Measurements from ENCODE around the gene GAS7. TPM values are rescaled to one million over a fixed set of nuclear protein-coding genes. Genes with fewer than 3 reads are reported as not detected.

GAS7 gene
- total RNA-seq, 1 experiment from 2014 or later = 6.0 TPM

DNA sequence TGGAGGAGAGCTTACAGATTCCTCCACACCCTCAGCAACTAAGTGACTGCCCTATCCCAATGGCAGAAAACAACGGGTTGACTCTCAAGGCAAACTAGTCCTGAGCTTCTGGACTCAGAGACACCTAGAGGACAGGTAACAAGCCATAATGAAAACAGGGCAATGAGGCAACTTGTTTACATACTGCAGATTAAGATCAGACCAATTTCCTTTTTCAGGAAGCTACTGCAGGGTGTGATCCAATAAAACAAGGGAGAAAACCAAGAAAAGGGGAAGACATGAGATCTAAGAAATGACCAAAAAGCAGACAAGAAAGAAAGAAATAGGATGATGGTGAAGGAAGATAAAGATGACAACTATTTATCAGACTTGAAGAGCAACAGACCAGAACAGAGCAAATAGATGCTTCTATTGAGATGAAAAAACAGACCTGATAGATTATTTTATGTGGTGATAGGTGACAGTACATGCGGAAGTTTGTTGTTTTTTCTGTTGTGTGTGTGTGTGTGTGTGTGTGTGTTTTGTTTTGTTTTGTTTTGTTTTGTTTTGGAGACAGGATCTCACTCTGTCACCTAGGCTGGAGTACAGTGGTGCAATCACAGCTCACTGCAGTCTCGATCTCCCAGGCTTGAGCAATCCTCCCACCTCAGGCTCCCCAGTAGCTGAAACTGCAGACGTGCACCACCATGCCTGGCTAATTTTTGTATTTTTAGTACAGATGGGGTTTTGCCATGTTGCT is 120.7 kb downstream of the GAS7 start:
- no peak overlapping the region for H3K23ac ChIP-seq (ENCODE audit: insufficient read length, low read depth, low read length)
- no peak overlapping the region for H3T11ph ChIP-seq (ENCODE audit: low read length)
- H3K4ac ChIP-seq (ENCODE audit: low read depth, low read length) = no peak overlapping the region
- H3K56ac ChIP-seq (ENCODE audit: insufficient read length, low read depth, low read length) = no peak overlapping the region
- no peak overlapping the region for H2AK5ac ChIP-seq (ENCODE audit: insufficient read length, low read length)
- H4K8ac ChIP-seq (replicated peaks; ENCODE audit: insufficient read length, low read depth, low read length) = no peak overlapping the region
- H3K23me2 ChIP-seq (ENCODE audit: insufficient read length, low read depth, low read length, poor library complexity, severe bottlenecking) = no peaks in the 10 kb centered on the region
- no peaks in the 10 kb centered on the region for H3K79me2 ChIP-seq (ENCODE audit: insufficient read depth, low read length)
- no peak overlapping the region for H2BK20ac ChIP-seq (ENCODE audit: low read depth, low read length, poor library complexity, severe bottlenecking)
- no peak overlapping the region for H2BK15ac ChIP-seq (ENCODE audit: low read depth, low read length)
- no peak overlapping the region for H2BK5ac ChIP-seq (ENCODE audit: insufficient read length, low read length)
- no peak for DNase-seq
- H3K79me1 ChIP-seq (ENCODE audit: insufficient read depth, low read depth, low read length, poor library complexity, severe bottlenecking) = no peaks in the 10 kb centered on the region
- H3K4me1 Mint-ChIP-seq = peaks cover 11 to 13% of the 10 kb centered on the region in 2 experiments
- no peaks in the 10 kb centered on the region for H4K20me1 ChIP-seq (ENCODE audit: control insufficient read depth, insufficient read depth, insufficient read length)
- H4K5ac ChIP-seq (ENCODE audit: insufficient read length, low read depth, low read length) = no peak overlapping the region
- no peak overlapping the region for H2BK12ac ChIP-seq (ENCODE audit: insufficient read length, low read depth, low read length)
- H3K36me3 Mint-ChIP-seq (ENCODE audit: insufficient read depth in 1 of 3, low read depth in 3 of 3) = peaks cover 0 to 7% (median under 1%) of the 10 kb centered on the region in 3 experiments; a peak in 4 of 7 replicates
- H3K4me2 ChIP-seq (ENCODE audit: insufficient read depth, insufficient read length, low read length) = no peak overlapping the region
- no peaks in the 10 kb centered on the region for H3K4me1 ChIP-seq (ENCODE audit: insufficient read depth, low read length)
- H3K9me3 ChIP-seq (ENCODE audit: control insufficient read depth, low read depth, low read length) = no peaks in the 10 kb centered on the region
- H3K4me3 Mint-ChIP-seq = no peak overlapping the region
- TF ChIP-seq CTCF (conservative IDR thresholded peaks at IDR 0.05) = no peak
- H3K9me3 Mint-ChIP-seq = peaks cover under 1 to 7% of the 10 kb centered on the region in 2 experiments; a peak in 3 of 5 replicates
- H3K27me3 Mint-ChIP-seq (ENCODE audit: low read depth) = no peaks in the 10 kb centered on the region
- H3K27ac Mint-ChIP-seq = no peak overlapping the region
- no peak overlapping the region for H3K27ac ChIP-seq (ENCODE audit: insufficient read length, low read depth, low read length)
- WGBS (ENCODE audit: extremely low coverage, insufficient read length, low lambda C conversion rate) = no CpG with 5 or more reads among the region's 4 CpGs
- H2AFZ ChIP-seq (ENCODE audit: low read length) = no peak overlapping the region
- H2BK120ac ChIP-seq (ENCODE audit: low read depth, low read length, poor library complexity, severe bottlenecking) = no peak overlapping the region
- H3K14ac ChIP-seq (ENCODE audit: insufficient read depth, low read length) = no peak overlapping the region
- H4K91ac ChIP-seq (ENCODE audit: insufficient read length, low read depth, low read length) = no peak overlapping the region
- H3K27me3 ChIP-seq (ENCODE audit: insufficient read depth, low read length) = no peaks in the 10 kb centered on the region
- no peak overlapping the region for H3K18ac ChIP-seq (ENCODE audit: insufficient read length, low read depth, low read length)
- no peak overlapping the region for H3K9ac ChIP-seq (ENCODE audit: extremely low read depth, insufficient read length, low read length)
